HuH-7.5 (cell line): Measurements from ENCODE around the gene INSIG1.

Experiments
- DNase-seq: peaks from one replicate; pipeline ENCODE4 v3.0.0; 2011; ENCODE audit warnings: low spot score

Gene INSIG1

GRCh38 chr7:155297517-155298287 lies at the start of gene INSIG1:
Gene INSIG1, plus strand, starts transcription at chr7:155297878. Its CDS starts 408 bp downstream, at chr7:155298286.
- DNase-seq: peak; percentile 90

- no peak for DNase-seq
Observed at GRCh38 chr7:155248366-155248756, 49.3 kb upstream of the INSIG1 start.

- DNase-seq: no peak
Observed at GRCh38 chr7:155251831-155252230, 45.8 kb upstream of the INSIG1 start.

- no peak for DNase-seq
Observed at GRCh38 chr7:155252444-155252887, 45.2 kb upstream of the INSIG1 start.

GRCh38 chr7:155252892-155253501 lies 44.7 kb upstream of the INSIG1 start:
- no peak for DNase-seq

GRCh38 chr7:155254018-155254417 lies 43.7 kb upstream of the INSIG1 start:
- no peak for DNase-seq

GRCh38 chr7:155255071-155255470 lies 42.6 kb upstream of the INSIG1 start:
- DNase-seq: no peak

GRCh38 chr7:155255621-155256020 lies 42.1 kb upstream of the INSIG1 start:
- DNase-seq: no peak

- no peak for DNase-seq
Observed at GRCh38 chr7:155256081-155256760, 41.5 kb upstream of the INSIG1 start.

GRCh38 chr7:155256761-155257481 lies 40.8 kb upstream of the INSIG1 start:
- no peak for DNase-seq

- no peak for DNase-seq
Observed at GRCh38 chr7:155257482-155258225, 40.0 kb upstream of the INSIG1 start.

GRCh38 chr7:155258226-155258560 lies 39.5 kb upstream of the INSIG1 start:
- DNase-seq: no peak

- DNase-seq: no peak
Observed at GRCh38 chr7:155259866-155260497, 37.7 kb upstream of the INSIG1 start.

GRCh38 chr7:155260498-155260872 lies 37.2 kb upstream of the INSIG1 start:
- no peak for DNase-seq

- no peak for DNase-seq
Observed at GRCh38 chr7:155261031-155261985, 36.4 kb upstream of the INSIG1 start.

- no peak for DNase-seq
Observed at GRCh38 chr7:155262031-155262430, 35.6 kb upstream of the INSIG1 start.

- DNase-seq: no peak
Observed at GRCh38 chr7:155263051-155263450, 34.6 kb upstream of the INSIG1 start.

GRCh38 chr7:155263581-155264143 lies 34.0 kb upstream of the INSIG1 start:
- no peak for DNase-seq

GRCh38 chr7:155265144-155265543 lies 32.5 kb upstream of the INSIG1 start:
- DNase-seq: no peak

- DNase-seq: no peak
Observed at GRCh38 chr7:155265961-155266360, 31.7 kb upstream of the INSIG1 start.
